Right lobe of liver (tissue), 6 donors: ENCODE data around the gene NCLN. TPM values are rescaled to one million over a fixed set of nuclear protein-coding genes. Genes with fewer than 3 reads are reported as not detected.

ENCODE experiments used
- ATAC-seq, 4 donors: fragments of 200-7000 bp; cut with Tn5 transposase; one replicate each; pipeline ENCODE4 v1.9.1; 2020; ENCODE audit warnings: mild to moderate bottlenecking in 4 of 4, moderate library complexity in 4 of 4
- DNase-seq, 3 donors: peaks; one replicate each; pipeline ENCODE4 v3.0.0-alpha.2; 2020
- H3K27ac ChIP-seq, 3 donors: fragments of 200-600 bp; one replicate each; pipeline ENCODE4 v1.8.0; 2022
- H3K27me3 ChIP-seq, 2 donors: fragments of 200-600 bp; one replicate each; pipeline ENCODE4 v1.8.0; 2022
- H3K36me3 ChIP-seq, 4 donors: fragments of 200-600 bp; sonication (generic) in 1 of 4; one replicate each; pipeline versions ENCODE4 v1.5.1 to v1.8.0; 2017 to 2022; ENCODE audit warnings: control low read depth in 1 of 4
- H3K4me1 ChIP-seq, 4 donors: fragments of 200-600 bp; sonication (generic) in 1 of 4; one replicate each; pipeline versions ENCODE4 v1.5.1 to v1.8.0; 2017 to 2022; ENCODE audit warnings: control low read depth in 1 of 4
- H3K4me3 ChIP-seq, 3 donors: fragments of 200-600 bp; one replicate each; pipeline ENCODE4 v1.8.0; 2022
- H3K9me3 ChIP-seq, 4 donors: fragments of 200-600 bp; sonication (generic) in 1 of 4; one replicate each; pipeline versions ENCODE4 v1.5.1 to v1.8.0; 2017 to 2022; ENCODE audit warnings: control low read depth in 1 of 4
- POLR2A ChIP-seq: fragments of 450-650 bp; IDR thresholded peaks from one replicate; pipeline ENCODE4 v1.6.1; 2017; ENCODE audit warnings: antibody characterized with exemption, mild to moderate bottlenecking
- WGBS: methylation state at CpG from one replicate; pipeline ENCODE4 v1.1.6; 2018; ENCODE audit warnings: low coverage, low lambda C conversion rate; ENCODE audit not compliant: insufficient coverage; ENCODE audit errors: missing lambda C conversion rate; 5-methylcytosine and 5-hydroxymethylcytosine counted together
- intact Hi-C, 2 donors: fragments of 100-400 bp; cut with DNase I; formaldehyde crosslinking; loops; one replicate each; pipeline versions ENCODE4 v1.11.2 to v1.14.1; 2022
- total RNA-seq, 6 experiments: library from RNA; depleted of rRNA in 2 of 6; stranded (reverse); fragments of >200 nt in 2 of 6; fragmentation: NEBNext Ultra II Directional in 3 of 6; extraction: Animal tissue kit (Norgen Biotek cat#: 25700) in 3 of 6; gene quantifications; one replicate each; pipeline versions ENCODE4 v1.1.0 to v1.2.4, GENCODE V29; 2016 to 2023
- TF ChIP-seq, protein P1 (sequence below), 4 donors: fragments of 200-600 bp in 3 of 4; fragments of 450-650 bp in 1 of 4; IDR thresholded peaks; one replicate each; pipeline versions ENCODE4 v1.5.1 to v1.8.0; 2016 to 2022; ENCODE audit warnings: antibody characterized with exemption in 4 of 4, mild to moderate bottlenecking in 2 of 4
- donor health status: DM: no; HTN: yes; CAD: no.
- donor health status: DM: no; HTN: no; CAD: no.
- donor health status: DM: no; HTN: no; CAD: no.
- donor health status: DM: no; HTN: yes; CAD: no.
- donor health status: DM: no; HTN: yes; CAD: no.

Gene NCLN
- total RNA-seq, 6 experiments from 2014 or later: 32.0 to 59.9 (median 40.4) TPM

DNA sequence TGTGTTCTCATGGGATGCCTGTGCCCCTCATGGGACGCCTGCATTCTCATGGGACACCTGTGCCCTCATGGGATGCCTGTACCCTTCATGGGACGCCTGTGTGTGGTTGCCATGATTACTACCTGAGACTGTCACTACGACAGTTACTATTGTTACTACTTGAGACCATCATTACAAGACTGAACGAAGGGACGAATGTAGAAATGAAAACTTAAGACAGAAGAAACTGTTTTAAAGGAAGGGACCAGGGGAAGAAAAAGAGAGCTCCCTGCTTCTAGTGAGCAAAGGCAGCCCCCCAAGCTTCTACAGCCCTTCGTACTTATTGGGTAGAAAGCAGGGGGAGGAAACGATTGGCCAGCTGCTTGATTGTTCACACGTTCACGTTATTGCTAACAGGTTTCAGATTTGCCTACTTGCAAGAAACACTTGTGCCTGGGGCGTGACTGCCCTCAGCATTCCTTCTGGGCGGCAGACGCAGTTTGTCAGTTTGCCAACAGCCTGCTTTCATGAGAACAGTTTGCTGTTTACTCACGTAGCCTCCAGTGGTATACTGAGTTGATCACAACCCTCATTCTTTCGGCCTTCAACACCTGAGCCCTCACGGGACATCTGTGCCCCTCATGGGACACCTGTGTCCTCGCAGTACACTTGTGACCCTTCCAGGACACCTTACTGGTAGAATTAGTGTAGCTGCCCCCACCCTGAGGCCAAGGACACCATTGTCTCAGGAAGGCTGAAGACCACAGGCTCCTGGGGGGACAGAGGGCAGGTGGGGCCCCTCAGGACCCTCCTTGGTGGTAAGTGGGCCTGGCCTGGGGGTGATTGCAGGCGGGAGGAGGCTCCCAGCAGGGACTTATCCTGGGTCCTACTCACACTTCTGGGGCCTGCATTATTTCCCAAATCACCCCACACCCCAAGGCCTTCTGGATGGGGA, 9.7 kb upstream of the NCLN start:
- Histone ChIP-seq H3K4me1 (no peaks in the 10 kb centered on the region), H3K4me3 (no peak overlapping the region), H3K27ac (no peak overlapping the region), H3K27me3 (no peaks in the 10 kb centered on the region), H3K36me3 (no peaks in the 10 kb centered on the region), H3K9me3 (no peaks in the 10 kb centered on the region)
- WGBS: 65% methylated on average over 14 of the region's 17 CpGs
- peak in 1 of 3 donors; percentile 39 for DNase-seq
- ATAC-seq: no peak
- TF ChIP-seq, protein P1, sequence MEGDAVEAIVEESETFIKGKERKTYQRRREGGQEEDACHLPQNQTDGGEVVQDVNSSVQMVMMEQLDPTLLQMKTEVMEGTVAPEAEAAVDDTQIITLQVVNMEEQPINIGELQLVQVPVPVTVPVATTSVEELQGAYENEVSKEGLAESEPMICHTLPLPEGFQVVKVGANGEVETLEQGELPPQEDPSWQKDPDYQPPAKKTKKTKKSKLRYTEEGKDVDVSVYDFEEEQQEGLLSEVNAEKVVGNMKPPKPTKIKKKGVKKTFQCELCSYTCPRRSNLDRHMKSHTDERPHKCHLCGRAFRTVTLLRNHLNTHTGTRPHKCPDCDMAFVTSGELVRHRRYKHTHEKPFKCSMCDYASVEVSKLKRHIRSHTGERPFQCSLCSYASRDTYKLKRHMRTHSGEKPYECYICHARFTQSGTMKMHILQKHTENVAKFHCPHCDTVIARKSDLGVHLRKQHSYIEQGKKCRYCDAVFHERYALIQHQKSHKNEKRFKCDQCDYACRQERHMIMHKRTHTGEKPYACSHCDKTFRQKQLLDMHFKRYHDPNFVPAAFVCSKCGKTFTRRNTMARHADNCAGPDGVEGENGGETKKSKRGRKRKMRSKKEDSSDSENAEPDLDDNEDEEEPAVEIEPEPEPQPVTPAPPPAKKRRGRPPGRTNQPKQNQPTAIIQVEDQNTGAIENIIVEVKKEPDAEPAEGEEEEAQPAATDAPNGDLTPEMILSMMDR (IDR thresholded peaks at IDR 0.05): no peak
- TF ChIP-seq POLR2A: no peak
- intact Hi-C loops: no loop called here

DNA sequence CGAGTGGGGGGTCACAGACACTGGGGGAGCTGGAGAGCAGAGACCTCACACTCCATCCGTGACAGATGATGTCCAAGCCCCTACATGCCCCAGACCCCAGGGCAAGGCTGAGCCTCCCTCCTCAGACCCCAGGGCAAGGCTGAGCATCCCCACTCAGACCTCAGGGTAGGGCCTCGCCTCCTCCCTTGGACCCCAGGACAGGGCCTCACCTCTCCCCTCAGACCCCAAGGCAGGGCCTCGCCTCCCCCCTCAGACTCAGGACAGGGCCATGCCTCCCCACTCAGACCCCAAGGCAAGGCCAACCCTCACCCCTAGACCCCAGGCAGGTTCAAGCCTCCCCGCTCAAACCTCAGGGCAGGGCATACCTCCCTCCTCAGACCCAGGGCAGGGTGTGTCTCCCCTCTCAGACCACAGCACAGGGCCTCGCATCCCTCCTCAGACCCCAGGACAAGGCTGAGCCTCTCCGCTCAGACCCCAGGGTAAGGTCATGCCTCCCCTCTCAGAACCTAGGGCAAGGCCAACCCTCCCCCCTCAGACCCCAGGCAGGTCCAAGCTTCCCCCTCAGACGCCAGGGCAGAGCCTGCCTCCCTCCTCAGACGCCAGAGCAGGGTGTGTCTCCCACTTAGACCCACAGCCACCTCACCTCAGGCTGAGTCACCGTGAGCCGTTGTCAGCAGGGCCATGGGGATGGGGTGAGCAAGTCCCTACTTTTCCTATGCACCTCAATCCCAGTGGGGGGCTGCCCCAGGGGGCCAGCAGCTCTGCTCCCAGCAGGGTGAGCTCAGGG, 8.8 kb upstream of the NCLN start:
- intact Hi-C loops: no loop called here
- Histone ChIP-seq H3K9me3 (no peaks in the 10 kb centered on the region), H3K27me3 (no peaks in the 10 kb centered on the region), H3K4me3 (no peak overlapping the region), H3K27ac (no peak overlapping the region), H3K36me3 (no peaks in the 10 kb centered on the region), H3K4me1 (no peaks in the 10 kb centered on the region)
- DNase-seq: peak in 1 of 3 donors; percentile 60
- WGBS: 100% methylated on average over 1 of the region's 11 CpGs
- no peak for TF ChIP-seq POLR2A
- TF ChIP-seq, protein P1 (IDR thresholded peaks at IDR 0.05): no peak
- peak in 3 of 4 donors; percentile 17 to 28 (median 17) for ATAC-seq

DNA sequence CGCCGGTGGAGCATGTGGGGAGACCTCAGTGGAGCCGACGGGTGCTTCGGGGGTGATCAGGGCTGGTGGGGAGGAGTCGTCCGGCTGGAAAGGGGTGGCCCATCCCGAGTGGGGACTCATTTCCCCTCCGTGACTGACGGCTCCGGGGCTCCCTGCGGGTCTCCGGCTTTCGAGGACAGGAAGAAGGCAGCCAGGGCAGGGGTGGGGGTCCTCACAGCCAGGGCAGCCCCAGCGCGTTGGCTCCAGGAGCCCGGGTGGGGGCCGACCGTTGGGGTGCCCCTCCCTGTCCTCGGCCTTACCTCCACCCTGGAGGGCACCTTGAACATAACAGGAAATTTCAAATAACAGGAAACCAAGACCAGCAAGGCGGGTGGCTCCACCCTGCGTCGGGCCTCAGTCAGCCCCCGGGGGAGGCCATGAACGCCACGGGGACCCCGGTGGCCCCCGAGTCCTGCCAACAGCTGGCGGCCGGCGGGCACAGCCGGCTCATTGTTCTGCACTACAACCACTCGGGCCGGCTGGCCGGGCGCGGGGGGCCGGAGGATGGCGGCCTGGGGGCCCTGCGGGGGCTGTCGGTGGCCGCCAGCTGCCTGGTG, 7.3 kb upstream of the NCLN start, which contains the start of gene S1PR4:
S1PR4 (plus strand) TSS at position 393 of the 596 bp plus-strand sequence; CDS start at position 417, 24 bp downstream.
- no peaks in the 10 kb centered on the region for H3K4me1 ChIP-seq
- peak within 1 kb of the TSS; percentile 56 to 77 (median 63) for H3K27ac ChIP-seq
- DNase-seq (peak; percentile 38 to 63 (median 53)), ATAC-seq (peak; percentile 39 to 61 (median 57))
- intact Hi-C loops: no loop called here
- TF ChIP-seq POLR2A: peak; percentile 33
- TF ChIP-seq, protein P1 (IDR thresholded peaks at IDR 0.05): no peak
- H3K4me3 ChIP-seq: peak within 1 kb of the TSS; percentile 14 to 41 (median 21)
- H3K27me3 ChIP-seq: no peaks in the 10 kb centered on the region
- H3K9me3 ChIP-seq: no peaks in the 10 kb centered on the region
- no peaks in the 10 kb centered on the region for H3K36me3 ChIP-seq
- 70% methylated on average over 2 of the region's 42 CpGs for WGBS

DNA sequence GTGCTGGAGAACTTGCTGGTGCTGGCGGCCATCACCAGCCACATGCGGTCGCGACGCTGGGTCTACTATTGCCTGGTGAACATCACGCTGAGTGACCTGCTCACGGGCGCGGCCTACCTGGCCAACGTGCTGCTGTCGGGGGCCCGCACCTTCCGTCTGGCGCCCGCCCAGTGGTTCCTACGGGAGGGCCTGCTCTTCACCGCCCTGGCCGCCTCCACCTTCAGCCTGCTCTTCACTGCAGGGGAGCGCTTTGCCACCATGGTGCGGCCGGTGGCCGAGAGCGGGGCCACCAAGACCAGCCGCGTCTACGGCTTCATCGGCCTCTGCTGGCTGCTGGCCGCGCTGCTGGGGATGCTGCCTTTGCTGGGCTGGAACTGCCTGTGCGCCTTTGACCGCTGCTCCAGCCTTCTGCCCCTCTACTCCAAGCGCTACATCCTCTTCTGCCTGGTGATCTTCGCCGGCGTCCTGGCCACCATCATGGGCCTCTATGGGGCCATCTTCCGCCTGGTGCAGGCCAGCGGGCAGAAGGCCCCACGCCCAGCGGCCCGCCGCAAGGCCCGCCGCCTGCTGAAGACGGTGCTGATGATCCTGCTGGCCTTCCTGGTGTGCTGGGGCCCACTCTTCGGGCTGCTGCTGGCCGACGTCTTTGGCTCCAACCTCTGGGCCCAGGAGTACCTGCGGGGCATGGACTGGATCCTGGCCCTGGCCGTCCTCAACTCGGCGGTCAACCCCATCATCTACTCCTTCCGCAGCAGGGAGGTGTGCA, 6.6 kb upstream of the NCLN start:
- Histone ChIP-seq H3K27me3 (no peaks in the 10 kb centered on the region), H3K9me3 (no peaks in the 10 kb centered on the region), H3K4me3 (peak overlapping the region; percentile 14 to 41 (median 21)), H3K4me1 (no peaks in the 10 kb centered on the region), H3K36me3 (no peaks in the 10 kb centered on the region), H3K27ac (peak overlapping the region; percentile 56 to 77 (median 63))
- no peak for TF ChIP-seq POLR2A
- TF ChIP-seq, protein P1 (IDR thresholded peaks at IDR 0.05): no peak
- WGBS: 60% methylated on average over 4 of the region's 52 CpGs
- DNase-seq (peak; percentile 25 to 58 (median 55)), ATAC-seq (peak in 3 of 4 donors; percentile 8 to 23 (median 16))
- intact Hi-C loops: no loop called here
